Mesenchymal stem cell (in vitro differentiated cells and primary cell): Measurements from ENCODE around the gene CCDC158.

Experiments used
- DNase-seq: peaks from one replicate; pipeline ENCODE4 v3.0.0-alpha.2; 2013
- H2AFZ ChIP-seq: one replicate; pipeline ENCODE4 v1.6.1; 2013; ENCODE audit warnings: low read depth, mild to moderate bottlenecking, control low read depth, inconsistent platforms, low read length, moderate library complexity
- H2AK5ac ChIP-seq: 2 replicates; pipeline ENCODE4 v1.6.1; 2013; ENCODE audit warnings: low read length, moderate library complexity, mild to moderate bottlenecking, inconsistent platforms; ENCODE audit not compliant: severe bottlenecking
- H2BK120ac ChIP-seq: one replicate; pipeline ENCODE4 v1.6.1; 2013; ENCODE audit warnings: low read depth, mild to moderate bottlenecking, inconsistent platforms, low read length, moderate library complexity
- H2BK12ac ChIP-seq, 2 experiments: one replicate each; pipeline ENCODE4 v1.6.1; 2013; ENCODE audit warnings: inconsistent platforms in 2 of 2, low read length in 2 of 2, mild to moderate bottlenecking in 2 of 2, moderate library complexity in 2 of 2, control low read depth in 1 of 2
- H2BK15ac ChIP-seq: one replicate; pipeline ENCODE4 v1.6.1; 2013; ENCODE audit warnings: mild to moderate bottlenecking, low read depth, inconsistent platforms; ENCODE audit not compliant: poor library complexity, severe bottlenecking
- H2BK5ac ChIP-seq: 2 replicates; pipeline ENCODE4 v1.6.1; 2013; ENCODE audit warnings: low read depth, mild to moderate bottlenecking, low read length, control low read depth, inconsistent platforms; ENCODE audit not compliant: poor library complexity, severe bottlenecking
- H3K14ac ChIP-seq, 2 experiments: one replicate each; pipeline ENCODE4 v1.6.1; 2013; ENCODE audit warnings: inconsistent platforms in 2 of 2, low read length in 2 of 2, control low read depth in 1 of 2, mild to moderate bottlenecking in 1 of 2, moderate library complexity in 1 of 2
- H3K18ac ChIP-seq, 2 experiments: one replicate each; pipeline ENCODE4 v1.6.1; 2013; ENCODE audit warnings: inconsistent platforms in 2 of 2, low read length in 2 of 2, control low read depth in 1 of 2, low read depth in 1 of 2, mild to moderate bottlenecking in 1 of 2
- H3K23ac ChIP-seq, 2 experiments: one replicate each; pipeline ENCODE4 v1.6.1; 2013; ENCODE audit warnings: inconsistent platforms in 2 of 2, low read length in 2 of 2, mild to moderate bottlenecking in 2 of 2, moderate library complexity in 2 of 2, control low read depth in 1 of 2
- H3K27ac ChIP-seq: 2 replicates; pipeline ENCODE4 v1.5.1; 2013; ENCODE audit warnings: mild to moderate bottlenecking, moderate library complexity, low read length, control low read depth, inconsistent platforms; ENCODE audit not compliant: poor library complexity, severe bottlenecking
- H3K27me3 ChIP-seq, 2 experiments: 2 replicates each; pipeline versions ENCODE4 v1.6.1 to v1.7.0; 2013; ENCODE audit warnings: low read length in 2 of 2, mild to moderate bottlenecking in 2 of 2, moderate library complexity in 2 of 2, control low read depth in 1 of 2, inconsistent platforms in 1 of 2; ENCODE audit not compliant: control insufficient read depth in 1 of 2, insufficient read depth in 1 of 2
- H3K36me3 ChIP-seq, 2 experiments: 2 replicates each; pipeline versions ENCODE4 v1.6.1 to v1.7.0; 2013; ENCODE audit warnings: low read length in 2 of 2, control low read depth in 1 of 2, inconsistent platforms in 1 of 2, low read depth in 1 of 2, mild to moderate bottlenecking in 1 of 2; ENCODE audit not compliant: insufficient read depth in 2 of 2, control insufficient read depth in 1 of 2
- H3K4ac ChIP-seq, 2 experiments: one replicate each; pipeline ENCODE4 v1.6.1; 2013; ENCODE audit warnings: inconsistent platforms in 2 of 2, low read length in 2 of 2, mild to moderate bottlenecking in 2 of 2, moderate library complexity in 2 of 2, control low read depth in 1 of 2, low read depth in 1 of 2
- H3K4me1 ChIP-seq: 2 replicates; pipeline ENCODE4 v1.6.1; 2013; ENCODE audit warnings: low read depth, low read length, control low read depth; ENCODE audit not compliant: control insufficient read depth, insufficient read depth
- H3K4me2 ChIP-seq: 2 replicates; pipeline ENCODE4 v1.6.1; 2013; ENCODE audit warnings: low read length, mild to moderate bottlenecking, inconsistent platforms; ENCODE audit not compliant: poor library complexity, severe bottlenecking
- H3K4me3 ChIP-seq, 2 experiments: 2 replicates each; pipeline versions ENCODE4 v1.5.1 to v1.7.0; 2013; ENCODE audit warnings: low read length in 2 of 2, mild to moderate bottlenecking in 2 of 2, control low read depth in 1 of 2, low read depth in 1 of 2; ENCODE audit not compliant: insufficient read depth in 1 of 2
- H3K79me1 ChIP-seq: replicated peaks from 2 replicates; pipeline ENCODE4 v1.6.1; 2013; ENCODE audit warnings: mild to moderate bottlenecking, control low read depth, low read length, inconsistent platforms; ENCODE audit not compliant: poor library complexity, severe bottlenecking
- H3K9ac ChIP-seq: 2 replicates; pipeline ENCODE4 v1.7.0; 2013; ENCODE audit warnings: mild to moderate bottlenecking, low read length, moderate library complexity
- H3K9me3 ChIP-seq: 2 replicates; pipeline ENCODE4 v1.7.0; 2013; ENCODE audit warnings: mild to moderate bottlenecking, low read length; ENCODE audit not compliant: control insufficient read depth
- H4K8ac ChIP-seq: one replicate; pipeline ENCODE4 v1.6.1; 2013; ENCODE audit warnings: inconsistent platforms, mild to moderate bottlenecking, low read length, moderate library complexity
- H4K91ac ChIP-seq: one replicate; pipeline ENCODE4 v1.6.1; 2013; ENCODE audit warnings: mild to moderate bottlenecking, low read length, inconsistent platforms
- WGBS: methylation state at CpG from one replicate; pipeline ENCODE4 v1.1.7; 2013; ENCODE audit warnings: mixed read lengths; 5-methylcytosine and 5-hydroxymethylcytosine counted together

CCDC158 gene

DNA sequence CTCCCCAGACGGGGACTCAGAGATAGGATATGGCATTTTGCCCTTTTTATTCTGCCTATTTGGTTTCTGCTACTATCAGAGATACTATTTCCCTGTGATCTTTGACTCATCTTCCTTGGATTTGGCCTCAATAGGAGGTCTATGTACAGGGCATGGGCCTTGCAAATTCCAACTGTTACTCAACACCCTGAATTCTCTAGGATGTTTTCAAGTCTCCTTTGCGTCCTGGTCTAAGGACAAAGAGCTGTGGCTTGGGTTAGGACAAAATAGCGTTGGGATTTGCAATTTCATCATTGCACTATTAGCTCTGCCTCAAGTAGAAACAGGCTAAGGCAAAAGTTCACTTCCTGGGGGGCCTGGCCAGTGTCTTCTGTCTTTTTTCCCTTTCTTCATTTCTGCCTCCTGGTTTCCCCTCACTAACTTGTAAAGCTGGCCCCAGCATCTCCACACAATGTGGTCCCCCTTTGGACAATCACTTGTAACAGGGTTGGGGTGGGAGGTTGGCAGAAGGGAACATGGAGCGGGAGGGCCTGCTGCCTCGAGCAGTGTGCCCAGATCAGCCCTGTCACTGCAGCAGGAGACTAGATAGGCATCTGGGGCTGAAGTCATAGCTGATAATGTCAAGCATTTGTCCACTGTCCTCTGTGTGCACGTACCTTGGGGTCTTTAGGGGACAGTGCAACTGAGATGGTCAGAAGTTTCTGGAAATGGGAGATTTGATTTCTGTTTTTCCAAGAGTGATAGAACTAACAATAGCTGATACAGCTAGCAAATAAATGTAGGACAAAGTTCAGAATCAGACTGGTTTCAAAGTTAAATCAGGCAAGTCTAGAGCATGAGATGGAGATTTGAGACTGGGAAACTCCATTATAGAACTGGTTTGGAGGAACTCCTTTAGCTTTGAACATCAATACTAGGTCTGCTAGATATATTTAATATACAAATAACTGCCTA, 140.2 kb downstream of the CCDC158 start:
- no peak overlapping the region for H3K27ac ChIP-seq
- WGBS: 74% methylated on average over 5 of the region's 6 CpGs
- no peak overlapping the region for H2BK12ac ChIP-seq
- H3K14ac ChIP-seq: no peak overlapping the region
- no peak overlapping the region for H3K9ac ChIP-seq
- no peaks in the 10 kb centered on the region for H3K9me3 ChIP-seq
- no peak overlapping the region for H4K91ac ChIP-seq
- no peaks in the 10 kb centered on the region for H3K36me3 ChIP-seq
- H2BK120ac ChIP-seq: no peak overlapping the region
- H3K79me1 ChIP-seq: no peaks in the 10 kb centered on the region
- H3K4ac ChIP-seq: no peak overlapping the region
- no peak overlapping the region for H2BK5ac ChIP-seq
- no peak overlapping the region for H3K4me3 ChIP-seq
- peaks cover 1% of the 10 kb centered on the region for H3K4me1 ChIP-seq
- no peak overlapping the region for H2BK15ac ChIP-seq
- DNase-seq: no peak
- H2AK5ac ChIP-seq: no peak overlapping the region
- H4K8ac ChIP-seq: no peak overlapping the region
- H2AFZ ChIP-seq: no peak overlapping the region
- peaks cover 0 to 4% of the 10 kb centered on the region in 2 experiments for H3K27me3 ChIP-seq
- no peak overlapping the region for H3K18ac ChIP-seq
- H3K4me2 ChIP-seq: no peak overlapping the region
- H3K23ac ChIP-seq: no peak overlapping the region

DNA sequence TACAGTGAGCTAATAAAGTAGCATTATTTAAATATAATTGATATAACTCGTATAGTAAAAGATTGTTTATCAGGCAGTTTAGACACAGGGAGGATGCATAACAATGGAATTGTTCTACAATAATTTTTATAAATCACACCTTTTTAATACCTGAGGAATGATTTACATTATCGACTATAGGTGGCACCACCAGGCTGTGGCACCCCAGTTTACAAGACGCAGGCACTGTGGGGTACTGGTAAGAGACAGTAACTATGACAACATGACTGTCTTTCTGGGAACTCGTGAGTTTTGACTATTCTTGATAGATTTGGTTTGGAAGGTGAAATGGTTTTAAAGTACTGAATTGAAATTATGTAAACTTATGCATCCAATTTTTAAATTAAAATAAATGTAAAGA, 141.5 kb downstream of the CCDC158 start:
- Histone ChIP-seq H4K91ac (no peak overlapping the region), H3K23ac (no peak overlapping the region), H2BK15ac (no peak overlapping the region), H4K8ac (no peak overlapping the region), H3K4me1 (peaks cover 1% of the 10 kb centered on the region), H3K4ac (no peak overlapping the region), H3K27me3 (peaks cover 2 to 4% of the 10 kb centered on the region in 2 experiments), H2BK12ac (no peak overlapping the region), H3K4me3 (no peak overlapping the region), H2AFZ (no peak overlapping the region), H3K9me3 (no peaks in the 10 kb centered on the region), H3K36me3 (no peaks in the 10 kb centered on the region), H2BK120ac (no peak overlapping the region), H3K4me2 (no peak overlapping the region), H2BK5ac (no peak overlapping the region), H2AK5ac (no peak overlapping the region), H3K18ac (no peak overlapping the region), H3K79me1 (no peaks in the 10 kb centered on the region), H3K14ac (no peak overlapping the region), H3K9ac (no peak overlapping the region), H3K27ac (no peak overlapping the region)
- 77% methylated on average over 2 of the region's 4 CpGs for WGBS
- no peak for DNase-seq

- no peaks in the 10 kb centered on the region for H3K36me3 ChIP-seq
- H3K14ac ChIP-seq: no peak overlapping the region
- no peaks in the 10 kb centered on the region for H3K9me3 ChIP-seq
These were observed 142.4 kb downstream of the CCDC158 start for GRCh38 chr4:76278583-76278982.

GRCh38 chr4:76277667-76278066, 143.3 kb downstream of the CCDC158 start:
- DNase-seq: no peak
- Histone ChIP-seq H3K14ac (no peak overlapping the region), H3K4me1 (peaks cover 1% of the 10 kb centered on the region), H3K18ac (no peak overlapping the region), H4K8ac (no peak overlapping the region), H3K23ac (no peak overlapping the region), H2BK15ac (no peak overlapping the region), H3K4me3 (no peak overlapping the region), H2BK12ac (no peak overlapping the region), H3K36me3 (no peaks in the 10 kb centered on the region), H2BK120ac (no peak overlapping the region), H3K27me3 (peaks cover 3 to 4% of the 10 kb centered on the region in 2 experiments), H2BK5ac (no peak overlapping the region), H2AK5ac (no peak overlapping the region), H3K27ac (no peak overlapping the region), H3K9ac (no peak overlapping the region), H2AFZ (no peak overlapping the region), H3K9me3 (no peaks in the 10 kb centered on the region), H3K4ac (no peak overlapping the region), H3K4me2 (no peak overlapping the region), H4K91ac (no peak overlapping the region), H3K79me1 (no peaks in the 10 kb centered on the region)
- no CpG with 5 or more reads among the region's 1 CpG for WGBS

More at GRCh38 chr4:76278583-76278982, 142.4 kb downstream of the CCDC158 start:
- H3K23ac ChIP-seq: no peak overlapping the region
- no peak overlapping the region for H3K4ac ChIP-seq
- no peak overlapping the region for H2BK12ac ChIP-seq
- H3K9ac ChIP-seq: no peak overlapping the region
- no peak overlapping the region for H4K8ac ChIP-seq
- H2BK120ac ChIP-seq: no peak overlapping the region
- H2BK15ac ChIP-seq: no peak overlapping the region
- H3K27ac ChIP-seq: no peak overlapping the region
- DNase-seq: no peak
- no peak overlapping the region for H3K18ac ChIP-seq
- no peak overlapping the region for H3K4me2 ChIP-seq
- H3K79me1 ChIP-seq: no peaks in the 10 kb centered on the region
- H2AK5ac ChIP-seq: no peak overlapping the region
- no peak overlapping the region for H3K4me3 ChIP-seq
- H3K4me1 ChIP-seq: peaks cover 1% of the 10 kb centered on the region
- peaks cover 3 to 4% of the 10 kb centered on the region in 2 experiments for H3K27me3 ChIP-seq
- H4K91ac ChIP-seq: no peak overlapping the region
- no peak overlapping the region for H2BK5ac ChIP-seq
- H2AFZ ChIP-seq: no peak overlapping the region
- WGBS: no CpG with 5 or more reads among the region's 1 CpG
